Liver (tissue), 10 donors: ENCODE data around the gene FAM25G. TPM values are rescaled to one million over a fixed set of nuclear protein-coding genes. Genes with fewer than 3 reads are reported as not detected.

ENCODE experiments used
- DNase-seq: peaks from one replicate; pipeline ENCODE4 v3.0.0-alpha.2; 2017; ENCODE audit warnings: low spot score
- H3K27ac ChIP-seq, 2 donors: one replicate each; pipeline ENCODE4 v1.7.0; 2013; ENCODE audit warnings: inconsistent platforms in 2 of 2, low read length in 2 of 2, control low read depth in 1 of 2, low read depth in 1 of 2, mild to moderate bottlenecking in 1 of 2
- H3K27me3 ChIP-seq, 4 donors: one replicate each; pipeline versions ENCODE4 v1.6.1 to v1.7.0; 2013; ENCODE audit warnings: low read length in 3 of 4, inconsistent platforms in 1 of 4, mild to moderate bottlenecking in 1 of 4, moderate library complexity in 1 of 4; ENCODE audit not compliant: control insufficient read depth in 4 of 4, insufficient read depth in 4 of 4
- H3K36me3 ChIP-seq, 4 donors: one replicate each; pipeline versions ENCODE4 v1.6.1 to v1.7.0; 2013; ENCODE audit warnings: low read length in 3 of 4, mild to moderate bottlenecking in 3 of 4, low read depth in 1 of 4, moderate library complexity in 1 of 4; ENCODE audit not compliant: control insufficient read depth in 4 of 4, insufficient read depth in 3 of 4
- H3K4me1 ChIP-seq, 4 donors: one replicate each; pipeline versions ENCODE4 v1.6.1 to v1.7.0; 2013; ENCODE audit warnings: low read length in 3 of 4, mild to moderate bottlenecking in 3 of 4, moderate library complexity in 1 of 4; ENCODE audit not compliant: control insufficient read depth in 4 of 4, insufficient read depth in 4 of 4
- H3K4me3 ChIP-seq, 3 donors: one replicate each; pipeline versions ENCODE4 v1.6.1 to v1.7.0; 2013; ENCODE audit warnings: low read length in 3 of 3, control low read depth in 1 of 3, low read depth in 1 of 3, mild to moderate bottlenecking in 1 of 3
- H3K9ac ChIP-seq, 2 donors: one replicate each; pipeline ENCODE4 v1.7.0; 2013; ENCODE audit warnings: low read length in 2 of 2, mild to moderate bottlenecking in 2 of 2, moderate library complexity in 2 of 2, control low read depth in 1 of 2, low read depth in 1 of 2
- H3K9me3 ChIP-seq, 4 donors: one replicate each; pipeline versions ENCODE4 v1.6.1 to v1.7.0; 2013; ENCODE audit warnings: low read length in 3 of 4; ENCODE audit not compliant: control insufficient read depth in 4 of 4
- EGR1 ChIP-seq, 2 donors: IDR thresholded peaks; 2 replicates each; pipeline ENCODE4 v1.6.1; 2016 to 2018; ENCODE audit warnings: antibody characterized with exemption in 2 of 2, low read depth in 2 of 2
- FOXA2 ChIP-seq: IDR thresholded peaks from 2 replicates; pipeline ENCODE4 v1.6.1; 2016; ENCODE audit warnings: antibody characterized with exemption
- GABPA ChIP-seq, 2 donors: IDR thresholded peaks in 1 of 2; conservative IDR thresholded peaks in 1 of 2; 2 replicates each; pipeline ENCODE4 v1.6.1; 2016; ENCODE audit warnings: antibody characterized with exemption in 2 of 2, mild to moderate bottlenecking in 1 of 2, moderate library complexity in 1 of 2
- HNF4A ChIP-seq, 2 donors: conservative IDR thresholded peaks; 2 replicates each; pipeline ENCODE4 v1.6.1; 2016; ENCODE audit warnings: antibody characterized with exemption in 2 of 2, mild to moderate bottlenecking in 2 of 2
- HNF4G ChIP-seq: IDR thresholded peaks from 2 replicates; pipeline ENCODE4 v1.6.1; 2016; ENCODE audit warnings: antibody characterized with exemption
- JUND ChIP-seq, 2 donors: IDR thresholded peaks; 2 replicates each; pipeline ENCODE4 v1.6.1; 2016; ENCODE audit warnings: antibody characterized with exemption in 2 of 2
- MAX ChIP-seq: IDR thresholded peaks from 2 replicates; pipeline ENCODE4 v1.6.1; 2016; ENCODE audit warnings: antibody characterized with exemption
- RAD21 ChIP-seq, 2 donors: IDR thresholded peaks; 2 replicates each; pipeline ENCODE4 v1.6.1; 2016; ENCODE audit warnings: antibody characterized with exemption in 2 of 2, mild to moderate bottlenecking in 2 of 2
- REST ChIP-seq: IDR thresholded peaks from 2 replicates; pipeline ENCODE4 v1.6.1; 2016; ENCODE audit warnings: antibody characterized with exemption, mild to moderate bottlenecking
- RXRA ChIP-seq, 2 donors: IDR thresholded peaks; 2 replicates each; pipeline ENCODE4 v1.6.1; 2017 to 2018; ENCODE audit warnings: antibody characterized with exemption in 2 of 2, mild to moderate bottlenecking in 1 of 2
- SP1 ChIP-seq: IDR thresholded peaks from 2 replicates; pipeline ENCODE4 v1.6.1; 2018; ENCODE audit warnings: antibody characterized with exemption, mild to moderate bottlenecking
- TAF1 ChIP-seq: conservative IDR thresholded peaks from 2 replicates; pipeline ENCODE4 v1.6.1; 2016; ENCODE audit warnings: antibody characterized with exemption, mild to moderate bottlenecking
- YY1 ChIP-seq: IDR thresholded peaks from 2 replicates; pipeline ENCODE4 v1.6.1; 2016; ENCODE audit warnings: antibody characterized with exemption, mild to moderate bottlenecking
- WGBS: extraction: QIAGEN DNeasy Blood & Tissue Kit; methylation state at CpG from one replicate; pipeline ENCODE4 v1.1.7; 2013; 5-methylcytosine and 5-hydroxymethylcytosine counted together
- polyA plus RNA-seq, 2 donors: library from polyadenylated mRNA; stranded (reverse) in 1 of 2; unstranded in 1 of 2; fragments of 200-250 nt in 1 of 2; fragments of >200 nt in 1 of 2; fragmentation: Nextera tagmentation in 1 of 2; extraction: Ambion mirVana in 1 of 2; gene quantifications; one replicate each; pipeline versions ENCODE4 v1.2.1 to v1.2.3, GENCODE V29; 2013 to 2015
- small RNA-seq: library from RNA; depleted of rRNA; stranded (forward); fragments of <200 nt; gene quantifications from one replicate; pipeline ENCODE3, GENCODE V24; 2014
- total RNA-seq, 2 donors: library from RNA; depleted of rRNA; stranded (reverse); fragments of >200 nt; gene quantifications; one replicate each; pipeline ENCODE4 v1.2.3, GENCODE V29; 2014
- TF ChIP-seq, protein P1 (sequence below): fragments of 150-350 bp; IDR thresholded peaks from 2 replicates; pipeline ENCODE4 v1.5.1; 2017; ENCODE audit warnings: improper control_type of control experiment, low read depth, low read length; ENCODE audit not compliant: missing input control
- TF ChIP-seq, protein P2 (sequence below): IDR thresholded peaks from 2 replicates; pipeline ENCODE4 v1.6.1; 2016; ENCODE audit warnings: antibody characterized with exemption
- donor health status: healthy.
- donor health status: healthy.
- donor health status: healthy.
- donor health status: healthy.
- donor health status: healthy.

Gene FAM25G
- total and polyA plus RNA-seq, 4 donors = not detected

- Histone ChIP-seq H3K4me3 (no peak overlapping the region), H3K27me3 (no peaks in the 10 kb centered on the region)
- 41% methylated on average over 6 of the region's 6 CpGs for WGBS
These were observed 52.5 kb downstream of the FAM25G start for GRCh38 chr10:47438857-47439474.

More at GRCh38 chr10:47438857-47439474, 52.5 kb downstream of the FAM25G start:
- TF ChIP-seq JUND (IDR thresholded peaks at IDR 0.05) = no peak
- TF ChIP-seq, protein P1, sequence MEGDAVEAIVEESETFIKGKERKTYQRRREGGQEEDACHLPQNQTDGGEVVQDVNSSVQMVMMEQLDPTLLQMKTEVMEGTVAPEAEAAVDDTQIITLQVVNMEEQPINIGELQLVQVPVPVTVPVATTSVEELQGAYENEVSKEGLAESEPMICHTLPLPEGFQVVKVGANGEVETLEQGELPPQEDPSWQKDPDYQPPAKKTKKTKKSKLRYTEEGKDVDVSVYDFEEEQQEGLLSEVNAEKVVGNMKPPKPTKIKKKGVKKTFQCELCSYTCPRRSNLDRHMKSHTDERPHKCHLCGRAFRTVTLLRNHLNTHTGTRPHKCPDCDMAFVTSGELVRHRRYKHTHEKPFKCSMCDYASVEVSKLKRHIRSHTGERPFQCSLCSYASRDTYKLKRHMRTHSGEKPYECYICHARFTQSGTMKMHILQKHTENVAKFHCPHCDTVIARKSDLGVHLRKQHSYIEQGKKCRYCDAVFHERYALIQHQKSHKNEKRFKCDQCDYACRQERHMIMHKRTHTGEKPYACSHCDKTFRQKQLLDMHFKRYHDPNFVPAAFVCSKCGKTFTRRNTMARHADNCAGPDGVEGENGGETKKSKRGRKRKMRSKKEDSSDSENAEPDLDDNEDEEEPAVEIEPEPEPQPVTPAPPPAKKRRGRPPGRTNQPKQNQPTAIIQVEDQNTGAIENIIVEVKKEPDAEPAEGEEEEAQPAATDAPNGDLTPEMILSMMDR = peak; percentile 72
- TF ChIP-seq SP1 = no peak
- no peak for TF ChIP-seq MAX
- no peak for TF ChIP-seq REST
- no peak for TF ChIP-seq YY1
- TF ChIP-seq, protein P2, sequence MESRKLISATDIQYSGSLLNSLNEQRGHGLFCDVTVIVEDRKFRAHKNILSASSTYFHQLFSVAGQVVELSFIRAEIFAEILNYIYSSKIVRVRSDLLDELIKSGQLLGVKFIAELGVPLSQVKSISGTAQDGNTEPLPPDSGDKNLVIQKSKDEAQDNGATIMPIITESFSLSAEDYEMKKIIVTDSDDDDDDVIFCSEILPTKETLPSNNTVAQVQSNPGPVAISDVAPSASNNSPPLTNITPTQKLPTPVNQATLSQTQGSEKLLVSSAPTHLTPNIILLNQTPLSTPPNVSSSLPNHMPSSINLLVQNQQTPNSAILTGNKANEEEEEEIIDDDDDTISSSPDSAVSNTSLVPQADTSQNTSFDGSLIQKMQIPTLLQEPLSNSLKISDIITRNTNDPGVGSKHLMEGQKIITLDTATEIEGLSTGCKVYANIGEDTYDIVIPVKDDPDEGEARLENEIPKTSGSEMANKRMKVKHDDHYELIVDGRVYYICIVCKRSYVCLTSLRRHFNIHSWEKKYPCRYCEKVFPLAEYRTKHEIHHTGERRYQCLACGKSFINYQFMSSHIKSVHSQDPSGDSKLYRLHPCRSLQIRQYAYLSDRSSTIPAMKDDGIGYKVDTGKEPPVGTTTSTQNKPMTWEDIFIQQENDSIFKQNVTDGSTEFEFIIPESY = no peak
- no peak for TF ChIP-seq GABPA (IDR thresholded peaks at IDR 0.05 in 1 of 2, conservative IDR thresholded peaks at IDR 0.05 in 1 of 2)
- TF ChIP-seq HNF4A (conservative IDR thresholded peaks at IDR 0.05) = no peak
- no peak for TF ChIP-seq HNF4G
- TF ChIP-seq FOXA2 = no peak
- no peak for TF ChIP-seq RXRA (IDR thresholded peaks at IDR 0.05)
- TF ChIP-seq EGR1 (IDR thresholded peaks at IDR 0.05; ENCODE audit: low read depth in 2 of 2) = no peak
- no peak for TF ChIP-seq TAF1
- TF ChIP-seq RAD21 (IDR thresholded peaks at IDR 0.05) = peak; percentile 75 to 81
- DNase-seq = peak; percentile 32
- no peak overlapping the region for H3K27ac ChIP-seq
- no peaks in the 10 kb centered on the region for H3K36me3 ChIP-seq
- H3K9ac ChIP-seq = no peak overlapping the region
- peaks cover 0 to 6% (median 0%) of the 10 kb centered on the region in 4 donors for H3K9me3 ChIP-seq
- H3K4me1 ChIP-seq = no peaks in the 10 kb centered on the region

Small RNA genes within 50 kb of the gene (small RNA-seq; reads per million reads assigned to genes)
- not detected for gene AL591684.3
- not detected for gene RNA5SP312

Other genes with a start within 250 kb of the FAM25G start
- gene GDF10, start 191.5 kb downstream of the FAM25G start, total RNA-seq = under 1 TPM; under 0.01 to 0.28 TPM
- under 1 TPM; 0.08 to 0.14 TPM for gene GDF10, start 191.5 kb downstream of the FAM25G start, polyA plus RNA-seq
- 10 to 100 TPM in 1 of 2 donors, 1 to 10 TPM in 1; 8.5 to 26.9 TPM for gene GDF2, start 169.2 kb downstream of the FAM25G start, total RNA-seq
- gene GDF2, start 169.2 kb downstream of the FAM25G start, polyA plus RNA-seq = 10 to 100 TPM in 1 of 2 donors, 1 to 10 TPM in 1; 5.6 to 20.5 TPM
- not detected for gene RBP3, start 143.3 kb downstream of the FAM25G start, total RNA-seq
- not detected for gene RBP3, start 143.3 kb downstream of the FAM25G start, polyA plus RNA-seq
- gene ZNF488, start 107.4 kb downstream of the FAM25G start, total RNA-seq = under 1 TPM in 1 of 2 donors, not detected in 1; 0.09 TPM
- gene ZNF488, start 107.4 kb downstream of the FAM25G start, polyA plus RNA-seq = under 1 TPM in 1 of 2 donors, not detected in 1; 0.02 TPM
- 1 to 10 TPM in 1 of 2 donors, under 1 TPM in 1; 0.09 to 1.6 TPM for gene ANXA8, start 7.6 kb downstream of the FAM25G start, total RNA-seq
- gene ANXA8, start 7.6 kb downstream of the FAM25G start, polyA plus RNA-seq = 1 to 10 TPM; 1.1 to 1.2 TPM
- gene AGAP9, start 31.9 kb upstream of the FAM25G start, total RNA-seq = 10 to 100 TPM in 1 of 2 donors, 1 to 10 TPM in 1; 1.0 to 10.8 TPM
- 1 to 10 TPM; 3.2 to 3.3 TPM for gene AGAP9, start 31.9 kb upstream of the FAM25G start, polyA plus RNA-seq